ENCODE results near the gene NME5.
A peak's percentile ranks its signal among the peaks of the same experiment; 100 is the strongest.

- TF ChIP-seq CTCF (IDR thresholded peaks at IDR 0.05; ENCODE audit: low read depth, low read length, poor library complexity, severe bottlenecking) (peak; percentile 59), EZH2phosphoT487 (IDR thresholded peaks at IDR 0.05; ENCODE audit: borderline replicate concordance, low read length) (no peak)
Observed at GRCh38 chr5:138180183-138180782, 41.1 kb upstream of the NME5 start.
